ENCODE measurements around the gene PIGU.
"Not testable (repeated sequence)": the region's sequence is repeated elsewhere in the genome, so short reads cannot be mapped to it uniquely, and the experiment has no call there.

PIGU gene

GRCh38 chr20:34706912-34707784 lies 30.3 kb upstream of the PIGU start:
- DNase-seq (ENCODE audit: low read depth in 4 of 4, low spot score in 1 of 4) = no peak

GRCh38 chr20:34706302-34706875 lies 29.5 kb upstream of the PIGU start:
- DNase-seq (ENCODE audit: low read depth in 4 of 4, low spot score in 1 of 4) = no peak

DNA sequence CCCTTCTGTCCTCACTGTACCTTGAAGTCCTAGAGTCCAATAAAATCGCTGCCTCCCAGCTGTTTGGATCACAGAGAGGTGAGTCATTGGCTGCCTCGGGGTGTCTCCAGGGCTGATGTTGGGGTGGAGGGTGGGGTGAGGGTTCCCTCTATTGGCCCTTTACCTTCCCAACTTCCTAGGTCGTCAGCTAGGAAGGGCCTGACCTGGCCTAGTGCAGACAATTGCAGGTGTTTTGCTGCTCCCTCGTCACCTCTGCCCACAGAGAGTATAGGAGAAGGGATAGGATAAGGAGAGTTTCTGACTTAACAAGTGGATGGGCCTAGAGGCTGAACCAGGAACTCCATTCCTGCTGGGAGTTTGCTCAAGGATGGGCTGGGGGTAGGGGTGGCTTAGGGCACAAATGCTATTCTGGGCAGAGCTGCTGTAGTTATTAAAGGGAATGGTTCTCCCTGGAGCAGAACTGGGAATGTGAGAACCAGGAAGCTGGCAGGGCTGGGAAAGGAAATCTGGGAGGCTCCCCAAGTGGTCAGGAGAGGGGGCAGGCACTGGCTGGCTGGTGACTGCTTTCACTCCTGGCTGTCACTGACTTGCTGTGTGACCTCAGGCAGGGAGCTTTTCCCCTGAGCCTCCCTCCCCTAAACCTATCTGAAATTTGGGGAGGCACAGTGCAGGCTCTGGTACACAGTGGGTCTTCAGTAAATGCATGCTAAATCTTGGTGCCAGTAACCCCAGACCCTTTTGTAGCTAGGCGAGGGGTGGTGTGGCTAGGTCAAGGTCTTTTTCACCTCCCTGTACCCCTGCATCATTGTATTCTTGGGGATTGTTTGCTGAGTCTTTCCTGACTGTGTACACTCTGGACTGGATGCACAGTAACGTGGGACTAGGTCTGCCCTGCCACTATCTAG lies 28.8 kb upstream of the PIGU start:
- no peak for DNase-seq (ENCODE audit: low read depth in 4 of 4, low spot score in 1 of 4)

GRCh38 chr20:34705008-34705396 lies 28.1 kb upstream of the PIGU start:
- no peak for DNase-seq (ENCODE audit: low read depth in 4 of 4, low spot score in 1 of 4)

DNA sequence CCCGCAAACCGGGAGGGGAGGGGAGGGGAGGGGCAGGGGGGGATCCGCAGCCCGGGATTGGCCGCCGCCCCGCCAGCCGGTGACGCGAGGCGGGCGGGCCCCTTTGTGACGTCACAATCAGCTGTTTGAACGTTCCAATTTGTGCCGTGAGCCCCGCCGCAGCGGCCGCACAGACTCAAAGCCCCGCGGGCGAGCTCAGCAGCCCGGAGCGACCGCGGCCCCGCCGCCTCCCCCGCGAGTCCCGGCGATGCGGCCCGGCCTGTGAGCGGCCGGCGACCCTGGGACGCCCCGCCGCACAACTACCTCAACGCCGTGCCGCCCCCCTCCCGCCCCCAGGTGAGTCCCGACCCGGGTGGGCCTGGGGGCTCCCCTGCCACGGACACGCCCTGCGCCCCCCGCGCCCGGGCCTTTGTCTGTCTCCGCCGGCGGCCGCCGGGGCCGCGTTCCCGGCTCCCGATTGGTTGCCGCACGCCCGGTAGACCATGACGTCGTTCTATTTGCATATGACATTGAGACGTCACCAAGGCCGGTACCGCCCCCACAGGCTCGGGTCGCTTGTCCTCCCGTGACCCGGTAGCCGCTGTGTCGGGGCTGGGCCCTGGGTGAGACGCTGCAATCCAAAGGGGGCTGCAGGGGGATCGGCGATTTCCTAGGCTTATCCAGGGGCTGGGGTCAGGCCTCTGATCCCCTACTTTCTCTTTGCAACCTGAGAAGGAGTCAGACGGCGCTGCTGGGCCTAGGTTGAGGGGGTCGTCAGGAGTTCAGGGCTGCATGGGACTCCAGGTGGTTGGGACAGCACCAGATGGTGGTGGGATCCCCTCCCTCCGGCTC lies 27.5 kb upstream of the PIGU start, which contains the start of gene TP53INP2:
Gene TP53INP2, plus strand, starts transcription at position 168 of the 831 bp plus-strand sequence. CDS start 4,396 bp downstream, outside the sequence.
- peak; percentile 57 to 70 (median 64) for DNase-seq (ENCODE audit: low read depth in 4 of 4, low spot score in 1 of 4)

DNA sequence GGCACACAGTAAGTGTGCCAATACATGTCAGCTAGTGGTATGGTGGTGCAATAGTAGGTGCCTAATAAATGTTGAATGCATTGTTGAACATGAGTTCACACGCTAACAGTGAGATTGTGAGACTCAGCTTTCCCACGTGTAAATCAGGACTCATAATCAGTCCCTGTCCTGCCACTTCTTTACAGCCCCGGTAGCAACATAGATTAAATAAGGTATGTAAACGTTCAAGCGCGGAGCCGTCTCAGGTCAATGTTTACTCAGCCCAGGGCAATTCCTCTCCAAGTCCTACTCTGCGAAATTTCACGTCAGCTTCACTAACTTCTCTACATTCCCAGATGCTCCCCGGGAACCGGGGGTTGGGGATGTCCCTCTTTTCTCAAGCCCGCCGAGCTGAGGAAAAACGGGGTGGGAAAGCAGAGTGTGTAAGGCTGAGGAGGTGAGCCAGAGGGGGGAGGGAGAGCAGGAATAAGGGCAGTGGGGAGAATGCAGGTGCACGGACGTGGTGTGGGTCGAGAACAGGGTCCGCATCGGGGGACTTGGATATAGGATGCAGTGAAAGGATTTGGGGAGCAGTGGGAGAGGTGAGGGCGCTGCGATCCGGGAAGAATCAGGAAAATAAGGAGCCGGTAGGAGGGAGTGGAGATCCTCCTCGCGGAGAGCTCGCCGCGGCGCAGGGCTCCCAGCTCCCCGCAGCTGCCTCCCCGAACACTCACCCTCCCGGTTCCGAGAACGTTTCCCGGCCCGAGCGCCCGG lies 26.7 kb upstream of the PIGU start:
- DNase-seq (ENCODE audit: low read depth in 4 of 4, low spot score in 1 of 4) = no peak

DNA sequence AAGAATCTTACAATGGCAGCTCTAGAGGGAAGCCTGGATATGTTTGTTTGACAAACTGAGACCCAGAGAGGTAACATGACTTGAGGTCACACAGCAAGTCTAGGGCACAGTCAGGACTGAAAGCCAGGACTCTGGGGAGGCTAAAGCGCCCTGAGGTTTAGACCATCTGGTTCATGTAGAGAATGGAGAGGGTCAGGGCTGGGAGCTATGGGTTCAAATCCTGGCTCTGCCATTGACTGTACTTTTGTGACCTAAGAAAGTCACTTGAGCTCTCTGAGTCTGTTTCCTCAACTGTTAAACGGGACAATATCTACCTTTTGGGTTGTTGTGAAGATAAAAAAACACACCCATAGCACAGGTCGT lies 26.1 kb upstream of the PIGU start:
- no peak for DNase-seq (ENCODE audit: low read depth in 4 of 4, low spot score in 1 of 4)

DNA sequence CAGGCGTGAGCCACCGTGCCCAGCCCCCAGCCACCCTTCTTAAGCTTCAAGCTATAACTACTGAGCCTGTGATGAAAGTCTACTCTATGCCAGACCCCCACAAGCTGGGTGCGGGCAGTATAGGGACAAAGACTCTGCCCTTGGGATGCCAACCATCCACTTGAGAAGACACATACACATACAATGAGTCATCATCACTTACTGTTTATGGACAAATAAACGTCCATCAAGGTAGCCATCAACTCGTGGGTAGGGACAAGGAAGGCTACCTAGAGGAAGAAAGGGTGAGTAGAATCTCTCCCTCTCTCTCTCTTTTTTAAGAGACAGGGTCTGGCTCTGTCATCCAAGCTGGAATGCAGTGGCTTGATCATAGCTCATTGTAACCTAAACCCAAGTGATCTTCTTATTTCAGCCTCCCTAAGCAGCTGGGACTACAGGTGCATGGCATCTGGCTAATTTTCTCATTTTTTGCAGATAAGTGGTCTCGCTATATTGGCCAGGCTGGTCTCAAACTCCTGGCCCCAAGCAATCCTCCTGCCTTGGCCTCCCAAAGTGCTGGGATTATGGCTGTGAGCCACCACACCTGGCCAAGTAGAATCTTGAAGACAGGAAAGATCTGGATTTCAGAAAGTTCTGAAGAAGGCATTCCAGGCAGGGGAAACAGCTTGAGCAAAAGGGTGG lies 24.7 kb upstream of the PIGU start:
- no peak for DNase-seq (ENCODE audit: low read depth in 4 of 4, low spot score in 1 of 4)

DNA sequence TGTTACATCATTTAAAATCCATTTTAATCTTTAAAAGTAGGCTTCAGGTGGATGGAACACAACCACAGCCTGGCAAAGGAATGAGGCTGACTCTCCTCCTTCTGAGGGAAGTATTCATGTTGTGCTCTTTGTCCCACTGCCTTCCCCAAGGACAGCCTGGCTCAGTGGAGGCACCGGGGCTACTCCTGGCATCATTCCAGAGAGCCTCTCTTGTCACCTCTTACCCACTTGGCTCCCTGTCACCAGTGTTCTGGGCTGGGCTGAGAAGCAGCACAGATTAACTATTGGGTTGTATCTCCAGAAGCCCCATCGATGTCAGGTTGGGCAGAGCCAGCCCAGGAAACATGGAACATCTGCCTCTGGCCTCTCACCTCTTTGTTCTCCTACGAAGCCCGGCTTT lies 16.5 kb upstream of the PIGU start:
- DNase-seq (ENCODE audit: low read depth in 4 of 4, low spot score in 1 of 4) = no peak

DNA sequence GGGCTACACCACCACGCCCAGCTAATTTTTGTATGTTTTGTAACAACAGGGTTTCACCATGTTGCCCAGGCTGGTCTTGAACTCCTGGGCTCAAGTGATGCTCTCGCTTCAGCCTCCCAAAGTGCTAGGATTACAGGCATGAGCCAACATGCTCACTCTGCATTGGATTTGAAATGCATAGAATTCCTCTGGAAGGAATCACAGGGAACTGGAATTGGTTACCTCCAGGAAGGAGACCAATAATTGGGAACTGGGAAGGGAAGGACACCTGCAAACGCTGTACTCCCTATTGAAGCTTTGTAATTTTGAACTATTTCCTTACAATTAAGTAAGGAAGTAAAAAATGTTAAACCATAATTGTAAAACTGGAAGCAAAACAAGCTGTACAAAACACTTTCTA lies 14.9 kb upstream of the PIGU start:
- DNase-seq (ENCODE audit: low read depth in 4 of 4, low spot score in 1 of 4) = no peak

DNA sequence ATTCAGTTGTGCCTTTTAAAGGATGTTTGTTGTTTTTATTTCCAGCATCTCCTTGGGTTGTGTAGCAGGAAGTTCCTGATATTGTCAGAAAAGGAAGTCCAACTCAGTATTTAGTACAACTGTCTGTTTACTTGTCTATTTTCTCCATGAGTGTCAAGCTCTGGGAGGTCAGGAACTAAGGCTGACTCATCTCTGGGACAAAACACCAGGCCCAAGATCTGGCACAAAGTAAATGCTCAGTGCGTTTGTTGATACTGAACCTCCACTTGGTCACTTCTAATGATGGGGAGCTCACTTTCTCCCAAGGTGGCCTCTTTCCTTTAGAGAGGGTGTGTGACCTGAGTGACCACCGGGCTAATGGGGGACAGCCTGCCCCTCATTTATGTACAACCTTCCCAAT lies 12.6 kb upstream of the PIGU start:
- DNase-seq (ENCODE audit: low read depth in 4 of 4, low spot score in 1 of 4) = no peak

GRCh38 chr20:34683667-34684066 lies 6.8 kb upstream of the PIGU start:
- DNase-seq (ENCODE audit: low read depth in 4 of 4, low spot score in 1 of 4) = no peak

DNA sequence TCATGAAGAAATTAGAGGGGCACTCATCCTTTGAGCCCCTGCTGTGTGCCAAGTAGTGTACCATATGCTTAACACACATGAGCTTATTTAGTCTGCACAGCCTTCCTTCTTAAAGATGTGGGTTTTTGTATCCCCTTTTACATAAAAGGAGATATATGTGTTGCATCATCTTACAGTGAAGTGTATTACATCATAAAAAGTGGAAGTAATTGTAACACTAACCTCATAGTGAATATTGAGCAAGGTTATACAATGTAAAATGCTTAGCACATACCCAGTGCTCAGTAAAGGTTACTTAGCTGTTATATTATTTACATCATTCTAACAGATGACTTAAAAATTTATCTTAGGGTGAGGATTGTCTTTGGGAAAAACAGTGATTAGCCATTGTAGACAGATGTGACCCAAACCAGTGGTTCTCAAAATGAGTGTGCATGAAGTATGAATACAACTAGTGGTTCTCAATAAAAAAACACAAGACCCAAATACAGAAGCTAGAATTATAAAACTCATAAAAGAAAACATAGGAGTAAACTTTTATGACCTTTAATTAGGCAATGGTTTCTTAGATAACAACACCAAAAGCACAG lies 3.8 kb upstream of the PIGU start:
- no peak for DNase-seq (ENCODE audit: low read depth in 4 of 4, low spot score in 1 of 4)

- no peak for DNase-seq (ENCODE audit: low read depth in 4 of 4, low spot score in 1 of 4)
These were observed 775 bp downstream of the PIGU start for GRCh38 chr20:34675993-34676641.

- DNase-seq (ENCODE audit: low read depth in 4 of 4, low spot score in 1 of 4) = no peak
These were observed 1.3 kb downstream of the PIGU start for GRCh38 chr20:34675561-34675960.

GRCh38 chr20:34673412-34673811 lies 3.5 kb downstream of the PIGU start:
- DNase-seq (ENCODE audit: low read depth in 4 of 4, low spot score in 1 of 4) = no peak

- DNase-seq (ENCODE audit: low read depth in 4 of 4, low spot score in 1 of 4) = no peak
These were observed 7.8 kb downstream of the PIGU start for GRCh38 chr20:34669094-34669493.

GRCh38 chr20:34664751-34665150 lies 12.1 kb downstream of the PIGU start:
- not testable (repeated sequence) for DNase-seq (ENCODE audit: low read depth in 4 of 4, low spot score in 1 of 4)
